ENCODE results near the gene PRXL2A. TPM values are rescaled to one million over a fixed set of nuclear protein-coding genes. Genes with fewer than 3 reads are reported as not detected.
A peak's percentile ranks its signal among the peaks of the same experiment; 100 is the strongest.

The PRXL2A gene
- total RNA-seq, 4 donors from 2014 or later = 21.7 to 64.6 (median 38.7) TPM

DNA sequence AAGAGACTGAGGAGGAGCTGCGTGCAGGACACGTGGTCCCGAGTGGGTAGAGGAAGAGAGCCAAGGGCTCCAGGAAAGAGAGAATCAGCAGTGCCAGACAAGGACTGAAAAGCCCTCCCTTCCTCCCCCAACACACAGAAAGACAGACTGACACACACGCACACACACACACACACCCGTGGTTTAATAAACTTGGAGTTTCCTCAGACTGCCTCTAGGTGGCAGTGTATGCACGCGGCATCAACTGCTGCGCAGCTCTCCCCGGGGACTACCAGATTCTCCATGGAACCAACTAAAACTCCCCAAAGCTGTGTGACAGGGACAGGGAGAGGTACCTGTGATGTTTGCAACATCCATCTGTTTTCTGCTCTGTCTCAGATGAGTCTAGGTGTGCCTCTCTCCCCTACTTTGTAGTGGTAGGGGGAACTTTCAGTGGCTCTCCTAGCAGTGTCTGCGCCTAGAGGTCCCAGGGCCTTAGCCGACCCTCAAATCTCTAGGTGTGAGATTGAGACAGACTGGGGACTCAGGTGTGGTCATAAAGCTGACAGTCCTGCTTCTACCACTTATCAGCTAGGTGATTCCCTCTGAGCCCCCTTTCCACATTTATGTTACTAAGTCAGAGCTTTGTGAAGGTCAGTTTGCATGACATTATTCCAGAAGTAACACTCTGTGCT, 36.4 kb downstream of the PRXL2A start:
- no peak overlapping the region for H3K27ac ChIP-seq
- in situ Hi-C loops (cut with MboI; ENCODE audit: low pct_ligation_motif_present in 1 of 4, low pct_unique_long_range_greater_than_20kb in 1 of 4, low sequenced_read_pairs in 3 of 4) (loop anchor here (5.0 to 10.0 kb wide), 3 partner anchors 58 to 60 kb away; no protein-coding TSS in a partner anchor), intact Hi-C loops (cut with DNase I; ENCODE audit: low total_unique reads) (loop anchor here (2.0 kb wide), 1 partner anchor 60 kb away; no protein-coding TSS in a partner anchor)
- WGBS, 2 donors (ENCODE audit: low coverage in 1 of 2) = 5 to 18% methylated on average over 3 to 11 of the region's 11 CpGs
- no peaks in the 10 kb centered on the region for H3K9me3 ChIP-seq
- no peak for TF ChIP-seq POLR2AphosphoS5 (IDR thresholded peaks at IDR 0.05)
- TF ChIP-seq POLR2A (IDR thresholded peaks at IDR 0.05) = no peak
- TF ChIP-seq, protein P1, sequence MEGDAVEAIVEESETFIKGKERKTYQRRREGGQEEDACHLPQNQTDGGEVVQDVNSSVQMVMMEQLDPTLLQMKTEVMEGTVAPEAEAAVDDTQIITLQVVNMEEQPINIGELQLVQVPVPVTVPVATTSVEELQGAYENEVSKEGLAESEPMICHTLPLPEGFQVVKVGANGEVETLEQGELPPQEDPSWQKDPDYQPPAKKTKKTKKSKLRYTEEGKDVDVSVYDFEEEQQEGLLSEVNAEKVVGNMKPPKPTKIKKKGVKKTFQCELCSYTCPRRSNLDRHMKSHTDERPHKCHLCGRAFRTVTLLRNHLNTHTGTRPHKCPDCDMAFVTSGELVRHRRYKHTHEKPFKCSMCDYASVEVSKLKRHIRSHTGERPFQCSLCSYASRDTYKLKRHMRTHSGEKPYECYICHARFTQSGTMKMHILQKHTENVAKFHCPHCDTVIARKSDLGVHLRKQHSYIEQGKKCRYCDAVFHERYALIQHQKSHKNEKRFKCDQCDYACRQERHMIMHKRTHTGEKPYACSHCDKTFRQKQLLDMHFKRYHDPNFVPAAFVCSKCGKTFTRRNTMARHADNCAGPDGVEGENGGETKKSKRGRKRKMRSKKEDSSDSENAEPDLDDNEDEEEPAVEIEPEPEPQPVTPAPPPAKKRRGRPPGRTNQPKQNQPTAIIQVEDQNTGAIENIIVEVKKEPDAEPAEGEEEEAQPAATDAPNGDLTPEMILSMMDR (IDR thresholded peaks at IDR 0.05) = peak; percentile 66 to 96 (median 88)
- no peaks in the 10 kb centered on the region for H3K36me3 ChIP-seq
- no peak overlapping the region for H3K4me3 ChIP-seq
- DNase-seq = peak; percentile 63
- H3K27me3 ChIP-seq = no peaks in the 10 kb centered on the region
- H3K4me1 ChIP-seq = peaks cover 0 to 12% (median 0%) of the 10 kb centered on the region in 4 donors

DNA sequence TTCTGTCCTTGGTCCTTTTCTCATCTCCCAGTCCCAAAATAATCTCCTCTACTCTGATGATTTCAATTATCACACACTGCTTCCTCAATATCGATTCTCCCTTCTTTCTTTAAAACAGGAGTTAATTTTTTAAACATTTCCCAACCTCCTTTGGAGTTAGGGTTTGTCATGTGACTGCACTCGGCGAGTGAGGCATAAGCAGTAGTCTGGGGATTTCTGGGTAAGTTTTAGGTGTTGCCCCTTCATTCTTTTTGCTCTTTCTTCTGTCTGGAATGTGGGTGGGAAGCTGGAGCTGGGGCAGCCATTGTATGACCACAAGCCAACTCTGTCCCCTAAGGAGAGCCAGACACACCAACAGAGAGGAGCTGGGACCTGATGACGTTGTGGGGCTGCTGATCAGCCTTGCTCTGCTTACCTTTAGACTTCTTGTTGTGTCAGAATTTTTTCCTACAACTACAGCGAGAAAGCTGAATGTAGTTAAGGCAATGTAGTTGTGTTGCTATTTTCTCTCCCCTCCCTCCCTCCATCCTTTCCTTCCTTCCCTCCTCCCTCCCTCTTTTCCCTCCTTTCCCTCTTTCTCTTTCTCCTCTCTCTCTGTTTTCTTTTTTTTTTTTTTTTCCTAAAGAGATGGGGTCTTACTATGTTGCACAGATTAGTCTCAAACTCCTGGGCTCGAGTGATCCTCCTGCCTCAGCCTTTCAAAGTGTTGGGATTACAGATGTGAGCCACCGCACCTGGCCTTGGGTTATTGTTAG, 39.3 kb downstream of the PRXL2A start:
- intact Hi-C loops (cut with DNase I; ENCODE audit: low total_unique reads) = no loop called here
- in situ Hi-C loops (cut with MboI; ENCODE audit: low pct_ligation_motif_present in 1 of 4, low pct_unique_long_range_greater_than_20kb in 1 of 4, low sequenced_read_pairs in 3 of 4) = loop anchor here (5.0 to 10.0 kb wide), 3 partner anchors 55 to 63 kb away; no protein-coding TSS in a partner anchor
- H3K27ac ChIP-seq = no peak overlapping the region

DNA sequence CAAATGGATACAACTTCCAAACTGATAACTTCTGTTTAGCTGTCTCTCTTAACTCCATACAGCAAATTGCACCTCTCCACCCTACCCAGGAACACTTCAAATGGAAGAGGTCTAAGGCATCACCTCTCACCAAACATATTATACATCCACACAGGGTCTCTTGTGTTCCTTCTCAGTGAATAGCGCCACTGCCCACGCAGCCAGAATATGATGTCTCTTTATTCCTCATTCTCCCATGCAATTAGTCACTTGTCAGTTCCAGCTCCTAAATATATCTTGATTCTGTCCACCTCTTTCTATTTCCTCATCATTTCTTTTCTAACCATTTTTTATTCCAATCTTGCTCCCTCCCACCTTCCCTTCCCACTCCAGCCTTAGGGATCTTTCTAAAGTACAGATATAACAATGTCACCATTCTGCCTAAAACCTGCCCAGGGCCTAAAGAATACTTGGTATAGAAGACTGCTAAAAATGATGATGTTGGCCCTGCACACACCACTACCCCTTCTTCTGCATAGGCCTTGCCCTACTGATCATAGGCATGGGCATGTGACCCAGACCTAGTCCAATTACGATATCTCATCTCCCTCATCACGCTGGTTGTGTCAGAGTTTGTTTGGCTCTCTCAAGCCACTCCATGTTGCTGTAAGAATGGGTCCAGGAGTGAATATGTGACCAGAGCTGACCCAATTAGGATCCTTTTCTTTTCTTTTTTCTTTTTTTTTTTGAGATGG, 40.0 kb downstream of the PRXL2A start:
- Histone ChIP-seq H3K36me3 (no peaks in the 10 kb centered on the region), H3K27me3 (no peaks in the 10 kb centered on the region), H3K27ac (no peak overlapping the region), H3K4me1 (peaks cover 2 to 16% (median 4%) of the 10 kb centered on the region in 4 donors), H3K9me3 (no peaks in the 10 kb centered on the region), H3K4me3 (no peak overlapping the region)
- WGBS, 2 donors (ENCODE audit: low coverage in 1 of 2) = 95 to 97% methylated on average over 4 of the region's 4 CpGs
- intact Hi-C loops (cut with DNase I; ENCODE audit: low total_unique reads) (no loop called here), in situ Hi-C loops (cut with MboI; ENCODE audit: low pct_ligation_motif_present in 1 of 4, low pct_unique_long_range_greater_than_20kb in 1 of 4, low sequenced_read_pairs in 3 of 4) (loop anchor here (5.0 to 10.0 kb wide), 3 partner anchors 54 to 64 kb away; no protein-coding TSS in a partner anchor)
- no peak for DNase-seq
- TF ChIP-seq, protein P1 (IDR thresholded peaks at IDR 0.05) = no peak
- TF ChIP-seq POLR2A (IDR thresholded peaks at IDR 0.05) (no peak), EP300 (IDR thresholded peaks at IDR 0.05; ENCODE audit: low read depth) (no peak)

More for the DNA sequence above, 39.3 kb downstream of the PRXL2A start:
- no peaks in the 10 kb centered on the region for H3K9me3 ChIP-seq
- peaks cover 0 to 12% (median 0%) of the 10 kb centered on the region in 4 donors for H3K4me1 ChIP-seq
- H3K27me3 ChIP-seq = no peaks in the 10 kb centered on the region
- TF ChIP-seq EP300 (IDR thresholded peaks at IDR 0.05; ENCODE audit: low read depth) = no peak
- TF ChIP-seq, protein P1 (IDR thresholded peaks at IDR 0.05) = no peak
- TF ChIP-seq POLR2AphosphoS5 (IDR thresholded peaks at IDR 0.05) = no peak
- TF ChIP-seq POLR2A (IDR thresholded peaks at IDR 0.05) = no peak
- H3K36me3 ChIP-seq = no peaks in the 10 kb centered on the region
- DNase-seq = no peak
- H3K4me3 ChIP-seq = no peak overlapping the region
- 71 to 79% methylated on average over 6 to 7 of the region's 7 CpGs for WGBS, 2 donors (ENCODE audit: low coverage in 1 of 2)

DNA sequence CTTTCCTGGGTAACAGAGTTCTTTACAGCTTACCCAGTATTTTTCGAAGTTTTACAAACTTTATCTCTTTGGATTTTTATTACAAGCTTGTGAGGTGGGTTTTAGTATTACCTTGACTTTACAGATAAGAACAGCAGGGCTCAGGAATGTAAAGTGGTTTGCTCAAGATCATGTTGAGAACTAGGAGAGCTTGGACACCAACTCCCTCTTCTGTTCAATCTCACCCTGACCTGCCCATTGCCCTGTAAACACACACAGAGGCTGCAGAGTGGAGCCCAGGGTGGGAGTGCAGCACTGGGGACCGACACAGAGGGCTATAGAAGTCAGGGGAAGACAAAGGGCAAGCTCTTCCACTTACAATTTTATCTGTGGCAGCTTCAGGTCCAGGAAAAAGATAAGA, 41.2 kb downstream of the PRXL2A start:
- Histone ChIP-seq H3K4me3 (no peak overlapping the region), H3K4me1 (peaks cover 3 to 11% (median 7%) of the 10 kb centered on the region in 4 donors), H3K27ac (no peak overlapping the region), H3K36me3 (no peaks in the 10 kb centered on the region), H3K27me3 (no peaks in the 10 kb centered on the region), H3K9me3 (no peaks in the 10 kb centered on the region)
- TF ChIP-seq POLR2AphosphoS5 (IDR thresholded peaks at IDR 0.05) (no peak), EP300 (IDR thresholded peaks at IDR 0.05; ENCODE audit: low read depth) (no peak), POLR2A (IDR thresholded peaks at IDR 0.05) (no peak)
- TF ChIP-seq, protein P1 (IDR thresholded peaks at IDR 0.05) = no peak
- in situ Hi-C loops (cut with MboI; ENCODE audit: low pct_ligation_motif_present in 1 of 4, low pct_unique_long_range_greater_than_20kb in 1 of 4, low sequenced_read_pairs in 3 of 4) (loop anchor here (5.0 to 10.0 kb wide), 3 partner anchors 53 to 65 kb away; no protein-coding TSS in a partner anchor), intact Hi-C loops (cut with DNase I; ENCODE audit: low total_unique reads) (no loop called here)
- DNase-seq = no peak
- WGBS, 2 donors (ENCODE audit: low coverage in 1 of 2) = 60 to 69% methylated on average over 2 of the region's 2 CpGs
